ENCODE measurements around the gene CELF2. TPM values are rescaled to one million over a fixed set of nuclear protein-coding genes. Genes with fewer than 3 reads are reported as not detected.

Gene CELF2
- total RNA-seq, 4 donors from 2014 or later = 27.0 to 44.1 (median 31.3) TPM

- Histone ChIP-seq H3K27me3 (no peaks in the 10 kb centered on the region), H3K27ac (no peak overlapping the region), H3K4me1 (peaks cover 0 to 9% (median 0%) of the 10 kb centered on the region in 4 donors), H3K36me3 (peaks cover 0 to 34% (median 2%) of the 10 kb centered on the region in 4 donors), H3K9me3 (no peaks in the 10 kb centered on the region), H3K4me3 (no peak overlapping the region)
- no peak for TF ChIP-seq POLR2AphosphoS5 (IDR thresholded peaks at IDR 0.05)
- no peak for TF ChIP-seq POLR2A (IDR thresholded peaks at IDR 0.05)
- TF ChIP-seq EP300 (IDR thresholded peaks at IDR 0.05; ENCODE audit: low read depth) = no peak
- no peak for TF ChIP-seq CTCF (IDR thresholded peaks at IDR 0.05)
- WGBS, 2 donors (ENCODE audit: low coverage in 1 of 2) = 64 to 76% methylated on average over 8 to 12 of the region's 12 CpGs
- intact Hi-C loops (cut with DNase I; ENCODE audit: low total_unique reads) = no loop called here
- in situ Hi-C loops (cut with MboI; ENCODE audit: low pct_ligation_motif_present in 1 of 4, low pct_unique_long_range_greater_than_20kb in 1 of 4, low sequenced_read_pairs in 3 of 4) = no loop called here
- DNase-seq = no peak
Observed at GRCh38 chr10:11329062-11329673, 311.5 kb downstream of the CELF2 start.

DNA sequence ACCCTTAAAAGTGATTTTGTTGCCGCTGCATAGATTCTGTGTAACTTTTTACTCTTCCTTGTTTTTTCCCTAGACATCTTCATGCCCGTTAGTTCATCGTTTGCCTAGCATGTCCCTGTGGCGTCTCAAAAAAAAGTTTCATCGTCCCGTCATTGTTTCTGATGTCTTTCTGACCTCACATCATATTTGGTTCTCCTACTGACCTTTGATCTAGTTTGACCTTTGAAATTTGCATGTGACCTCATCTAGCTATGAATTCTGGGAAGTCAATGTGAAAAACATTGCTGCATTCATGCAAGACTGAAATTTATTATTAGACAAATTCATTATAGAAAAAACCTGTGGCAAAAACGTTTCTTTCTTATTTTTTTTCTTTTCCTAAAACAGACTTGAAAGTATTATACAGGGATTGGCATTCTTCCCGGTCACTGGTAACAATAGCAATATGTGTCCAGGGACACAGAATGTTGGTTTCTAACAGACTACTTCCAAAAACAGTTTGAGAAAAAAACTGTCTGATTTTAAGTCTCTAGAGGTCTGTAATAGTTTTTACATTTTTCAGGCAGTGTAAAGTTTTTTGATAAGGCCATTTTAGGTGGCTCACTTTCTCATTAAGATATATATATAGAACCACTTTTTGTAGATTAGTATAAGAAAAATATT lies 312.8 kb downstream of the CELF2 start:
- Histone ChIP-seq H3K4me1 (peaks cover 0 to 9% (median 0%) of the 10 kb centered on the region in 4 donors), H3K27me3 (no peaks in the 10 kb centered on the region), H3K4me3 (no peak overlapping the region), H3K27ac (no peak overlapping the region), H3K36me3 (peaks cover 0 to 31% (median 2%) of the 10 kb centered on the region in 4 donors), H3K9me3 (no peaks in the 10 kb centered on the region)
- TF ChIP-seq POLR2AphosphoS5 (IDR thresholded peaks at IDR 0.05) (no peak), CTCF (IDR thresholded peaks at IDR 0.05) (no peak), EP300 (IDR thresholded peaks at IDR 0.05; ENCODE audit: low read depth) (no peak)
- intact Hi-C loops (cut with DNase I; ENCODE audit: low total_unique reads) (no loop called here), in situ Hi-C loops (cut with MboI; ENCODE audit: low pct_ligation_motif_present in 1 of 4, low pct_unique_long_range_greater_than_20kb in 1 of 4, low sequenced_read_pairs in 3 of 4) (no loop called here)
- WGBS, 2 donors (ENCODE audit: low coverage in 1 of 2) = 74 to 79% methylated on average over 8 of the region's 8 CpGs
- no peak for DNase-seq

DNA sequence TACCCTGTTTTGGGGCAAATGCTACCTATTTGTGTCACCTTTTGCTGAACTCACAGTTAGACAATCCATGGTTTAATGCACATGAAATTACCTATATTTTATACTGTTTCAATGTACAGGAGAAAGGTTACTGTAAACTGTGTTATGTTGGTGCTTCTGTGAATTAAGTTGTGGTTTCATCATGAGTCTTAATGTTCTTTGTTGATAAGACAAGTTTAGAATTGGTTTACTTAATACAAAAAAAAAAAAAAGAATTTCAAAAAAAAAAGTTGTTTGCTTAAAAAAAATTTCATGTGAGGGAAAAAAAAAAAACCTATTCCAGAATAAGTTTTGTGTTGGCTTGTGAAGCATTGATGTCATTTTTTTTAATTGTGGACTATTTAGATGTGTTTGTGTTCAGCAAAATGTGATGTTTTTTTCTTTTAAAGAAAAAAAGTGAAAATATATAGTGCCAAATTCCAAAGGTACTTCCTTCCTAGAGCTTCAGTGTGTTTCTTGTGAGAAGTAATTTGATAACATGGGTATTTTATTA lies 313.4 kb downstream of the CELF2 start:
- no peaks in the 10 kb centered on the region for H3K27me3 ChIP-seq
- in situ Hi-C loops (cut with MboI; ENCODE audit: low pct_ligation_motif_present in 1 of 4, low pct_unique_long_range_greater_than_20kb in 1 of 4, low sequenced_read_pairs in 3 of 4) (no loop called here), intact Hi-C loops (cut with DNase I; ENCODE audit: low total_unique reads) (no loop called here)
- H3K36me3 ChIP-seq = peaks cover 0 to 25% (median 1%) of the 10 kb centered on the region in 4 donors
- no peaks in the 10 kb centered on the region for H3K9me3 ChIP-seq
- peaks cover 0 to 9% (median 0%) of the 10 kb centered on the region in 4 donors for H3K4me1 ChIP-seq
- DNase-seq = no peak
- TF ChIP-seq EP300 (IDR thresholded peaks at IDR 0.05; ENCODE audit: low read depth) (no peak), POLR2A (IDR thresholded peaks at IDR 0.05) (no peak), POLR2AphosphoS5 (IDR thresholded peaks at IDR 0.05) (no peak), CTCF (IDR thresholded peaks at IDR 0.05) (no peak)
- H3K27ac ChIP-seq = no peak overlapping the region
- H3K4me3 ChIP-seq = no peak overlapping the region

GRCh38 chr10:11331726-11332125 lies 314.1 kb downstream of the CELF2 start:
- no peak overlapping the region for H3K27ac ChIP-seq
- no peak for DNase-seq
- H3K9me3 ChIP-seq = no peaks in the 10 kb centered on the region
- H3K4me1 ChIP-seq = peaks cover 0 to 9% (median 0%) of the 10 kb centered on the region in 4 donors
- WGBS, 2 donors (ENCODE audit: low coverage in 1 of 2) = 75 to 82% methylated on average over 3 of the region's 3 CpGs
- intact Hi-C loops (cut with DNase I; ENCODE audit: low total_unique reads) = no loop called here
- no peaks in the 10 kb centered on the region for H3K27me3 ChIP-seq
- peaks cover 0 to 20% (median 0%) of the 10 kb centered on the region in 4 donors for H3K36me3 ChIP-seq
- no peak overlapping the region for H3K4me3 ChIP-seq
- in situ Hi-C loops (cut with MboI; ENCODE audit: low pct_ligation_motif_present in 1 of 4, low pct_unique_long_range_greater_than_20kb in 1 of 4, low sequenced_read_pairs in 3 of 4) = no loop called here
- TF ChIP-seq EP300 (IDR thresholded peaks at IDR 0.05; ENCODE audit: low read depth) (no peak), POLR2AphosphoS5 (IDR thresholded peaks at IDR 0.05) (no peak), CTCF (IDR thresholded peaks at IDR 0.05) (no peak), POLR2A (IDR thresholded peaks at IDR 0.05) (no peak)
